ENCODE measurements around the gene DIP2B.

DNA sequence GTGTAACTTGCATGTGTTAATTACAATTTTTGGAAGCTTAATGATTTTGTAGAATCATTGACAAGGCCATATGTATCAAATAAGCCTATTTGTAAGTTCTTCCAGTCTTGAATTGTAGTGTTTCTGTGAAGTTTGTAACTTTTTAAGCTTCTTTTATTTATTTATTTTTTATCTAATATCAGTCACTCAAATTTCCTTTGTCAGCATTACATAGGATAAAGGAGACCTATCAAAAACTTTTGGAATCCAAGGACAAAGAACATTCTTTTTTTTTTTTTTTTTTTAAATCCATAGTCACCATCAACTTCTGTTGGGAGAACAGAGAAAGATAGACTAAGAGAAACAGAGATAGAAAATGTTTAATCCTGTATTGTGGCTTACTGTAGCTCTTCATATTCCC, 36.4 kb downstream of the DIP2B start:
- TF ChIP-seq POLR2A (IDR thresholded peaks at IDR 0.05) (no peak), EP300 (IDR thresholded peaks at IDR 0.05) (no peak)
- TF ChIP-seq, protein P1, sequence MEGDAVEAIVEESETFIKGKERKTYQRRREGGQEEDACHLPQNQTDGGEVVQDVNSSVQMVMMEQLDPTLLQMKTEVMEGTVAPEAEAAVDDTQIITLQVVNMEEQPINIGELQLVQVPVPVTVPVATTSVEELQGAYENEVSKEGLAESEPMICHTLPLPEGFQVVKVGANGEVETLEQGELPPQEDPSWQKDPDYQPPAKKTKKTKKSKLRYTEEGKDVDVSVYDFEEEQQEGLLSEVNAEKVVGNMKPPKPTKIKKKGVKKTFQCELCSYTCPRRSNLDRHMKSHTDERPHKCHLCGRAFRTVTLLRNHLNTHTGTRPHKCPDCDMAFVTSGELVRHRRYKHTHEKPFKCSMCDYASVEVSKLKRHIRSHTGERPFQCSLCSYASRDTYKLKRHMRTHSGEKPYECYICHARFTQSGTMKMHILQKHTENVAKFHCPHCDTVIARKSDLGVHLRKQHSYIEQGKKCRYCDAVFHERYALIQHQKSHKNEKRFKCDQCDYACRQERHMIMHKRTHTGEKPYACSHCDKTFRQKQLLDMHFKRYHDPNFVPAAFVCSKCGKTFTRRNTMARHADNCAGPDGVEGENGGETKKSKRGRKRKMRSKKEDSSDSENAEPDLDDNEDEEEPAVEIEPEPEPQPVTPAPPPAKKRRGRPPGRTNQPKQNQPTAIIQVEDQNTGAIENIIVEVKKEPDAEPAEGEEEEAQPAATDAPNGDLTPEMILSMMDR (IDR thresholded peaks at IDR 0.05) = no peak

Measured in ovary (tissue), 3 donors.